ENCODE data around the gene LIMA1.
"Not testable (repeated sequence)": the region's sequence is repeated elsewhere in the genome, so short reads cannot be mapped to it uniquely, and the experiment has no call there.

The LIMA1 gene

DNA sequence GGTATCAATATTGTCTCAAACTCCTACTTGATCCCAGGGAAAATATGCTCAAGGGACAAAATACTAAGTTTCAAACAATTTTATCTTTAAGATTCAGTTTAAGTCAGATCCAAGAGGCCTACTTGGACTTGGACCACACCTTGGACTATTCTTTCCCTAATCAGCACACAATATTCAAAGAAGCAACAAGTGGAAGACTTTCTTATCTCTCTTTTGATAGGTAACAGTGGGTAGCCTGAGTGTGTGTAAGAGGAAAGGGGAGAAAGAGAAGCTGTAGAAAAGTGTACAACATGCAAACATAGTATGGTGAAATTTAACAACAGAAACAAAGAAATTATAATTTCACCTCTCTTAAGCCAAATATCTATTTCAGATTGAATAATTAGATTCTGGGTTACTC lies 122.7 kb downstream of the LIMA1 start:
- no peak for TF ChIP-seq CTCF (IDR thresholded peaks at IDR 0.05; ENCODE audit: insufficient read depth, missing control alignments)
- FAIRE-seq (no peak), DNase-seq (ENCODE audit: insufficient read length, low spot score) (no peak)

DNA sequence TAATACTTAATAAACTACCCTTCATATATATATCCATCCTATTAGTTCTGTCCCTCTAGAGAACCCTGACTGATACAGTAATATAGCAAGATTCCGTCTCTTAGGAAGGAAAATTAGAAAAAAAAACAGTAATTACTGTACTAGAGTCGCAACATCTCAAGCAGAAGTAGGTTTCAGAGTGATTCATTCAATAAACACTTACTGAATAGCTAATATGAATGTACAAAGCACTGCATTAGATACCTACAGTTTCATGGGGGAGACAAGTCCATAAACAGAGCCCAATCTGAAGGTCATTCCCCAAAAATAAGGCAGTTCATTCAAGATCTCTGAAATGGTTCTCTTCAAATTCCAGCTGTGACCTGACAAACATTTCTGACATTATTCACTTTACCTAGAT lies 126.1 kb downstream of the LIMA1 start:
- no peak for TF ChIP-seq CTCF (IDR thresholded peaks at IDR 0.05; ENCODE audit: insufficient read depth, missing control alignments)
- no peak for DNase-seq (ENCODE audit: insufficient read length, low spot score)
- FAIRE-seq: no peak

DNA sequence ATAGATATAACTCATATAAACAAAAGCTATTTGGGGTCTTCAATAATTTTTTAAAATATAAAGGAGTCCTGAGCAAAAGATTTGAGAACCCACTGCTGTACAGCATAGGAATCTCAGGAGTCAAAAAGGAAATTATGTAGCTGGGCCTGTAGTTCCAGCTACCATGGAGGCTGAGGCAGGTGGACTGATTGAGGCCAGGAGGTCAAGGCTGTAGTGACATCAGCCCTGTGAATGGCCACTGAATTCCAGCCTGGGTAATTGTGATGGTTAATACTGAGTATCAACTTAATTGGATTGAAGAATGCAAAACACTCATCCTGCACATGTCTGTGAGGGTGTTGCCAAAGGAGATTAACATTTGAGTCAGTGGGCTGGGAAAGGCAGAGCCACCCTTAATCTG lies 126.7 kb downstream of the LIMA1 start:
- TF ChIP-seq CTCF (IDR thresholded peaks at IDR 0.05; ENCODE audit: insufficient read depth, missing control alignments): no peak
- FAIRE-seq (no peak), DNase-seq (ENCODE audit: insufficient read length, low spot score) (no peak)

GRCh38 chr12:50154947-50155346 lies 128.4 kb downstream of the LIMA1 start:
- DNase-seq (ENCODE audit: insufficient read length, low spot score); FAIRE-seq: not testable (repeated sequence)

DNA sequence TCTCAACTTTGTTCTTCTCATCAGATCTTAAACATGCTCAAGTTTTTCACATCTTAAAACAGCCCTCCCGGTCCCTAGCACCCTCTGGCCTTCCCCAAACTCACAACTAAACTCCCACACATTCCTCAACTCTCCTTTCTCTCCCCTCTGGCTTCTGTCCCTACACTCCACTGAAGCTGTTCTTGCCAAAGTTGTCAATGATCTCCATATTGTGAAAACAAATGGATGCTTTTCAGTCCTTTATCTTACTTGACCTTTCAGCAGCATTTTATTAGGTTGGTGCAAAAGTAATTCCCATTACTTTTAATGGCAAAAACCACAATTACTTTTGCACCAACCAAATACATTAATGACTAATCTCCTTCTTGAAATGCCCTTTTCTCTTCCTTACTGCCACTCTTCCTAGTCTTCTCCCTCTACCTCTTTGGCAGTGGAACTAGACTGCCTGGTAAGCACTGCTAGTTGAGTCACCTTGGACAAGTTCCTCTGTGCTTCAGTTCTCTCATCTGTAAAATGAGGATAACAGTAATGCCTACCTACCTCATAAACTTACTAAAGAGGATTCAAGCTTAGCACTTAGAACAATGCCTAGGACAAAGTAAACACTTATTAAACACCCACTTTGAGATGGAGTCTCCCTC lies 132.2 kb downstream of the LIMA1 start:
- TF ChIP-seq CTCF (IDR thresholded peaks at IDR 0.05; ENCODE audit: insufficient read depth, missing control alignments): no peak
- FAIRE-seq: no peak
- DNase-seq (ENCODE audit: insufficient read length, low spot score): no peak

GRCh38 chr12:50149311-50149710 lies 134.0 kb downstream of the LIMA1 start:
- no peak for FAIRE-seq
- no peak for DNase-seq (ENCODE audit: insufficient read length, low spot score)
- TF ChIP-seq CTCF (IDR thresholded peaks at IDR 0.05; ENCODE audit: insufficient read depth, missing control alignments): no peak

DNA sequence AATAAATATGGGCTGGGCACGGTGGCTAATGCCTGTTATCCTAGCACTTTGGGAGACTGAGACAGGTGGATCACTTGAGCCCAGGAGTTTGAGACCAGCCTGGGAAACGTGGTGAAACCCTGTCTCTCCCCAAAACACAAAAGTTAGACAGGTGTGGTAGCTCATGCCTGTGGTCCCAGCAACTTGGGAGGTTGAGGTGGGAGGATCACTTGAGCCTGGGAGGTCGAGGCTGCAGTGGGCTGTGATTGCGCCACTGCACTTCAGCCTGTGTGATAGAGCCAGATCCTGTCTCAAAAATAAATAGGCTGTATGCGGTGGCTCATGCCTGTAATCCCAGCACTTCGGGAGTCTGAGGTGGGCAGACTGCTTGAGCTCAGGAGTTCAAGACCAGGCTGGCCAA lies 135.3 kb downstream of the LIMA1 start:
- not testable (repeated sequence) for FAIRE-seq; DNase-seq (ENCODE audit: insufficient read length, low spot score)

DNA sequence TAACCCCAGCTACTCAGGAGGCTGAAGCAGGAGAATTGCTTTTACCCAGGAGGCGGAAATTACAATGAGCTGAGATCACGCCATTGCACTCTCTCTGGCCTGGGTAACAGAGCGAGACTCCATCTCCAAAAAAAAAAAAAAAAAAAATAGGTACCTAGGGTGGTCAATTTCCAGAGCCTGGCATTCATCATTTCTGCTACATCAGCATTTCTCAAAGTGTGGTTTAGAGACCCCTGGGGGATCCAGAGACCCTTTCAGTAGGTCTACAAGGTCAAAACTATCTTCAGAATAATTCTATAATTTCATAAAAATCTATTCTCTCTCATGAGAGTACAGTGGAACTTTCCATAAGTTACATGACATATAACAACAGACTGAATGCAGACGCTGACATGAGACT lies 136.0 kb downstream of the LIMA1 start:
- FAIRE-seq (no peak), DNase-seq (ENCODE audit: insufficient read length, low spot score) (no peak)
- TF ChIP-seq CTCF (IDR thresholded peaks at IDR 0.05; ENCODE audit: insufficient read depth, missing control alignments): no peak
